H1 (cell line): Measurements from ENCODE around the gene ASXL2. TPM values are rescaled to one million over a fixed set of nuclear protein-coding genes. Genes with fewer than 3 reads are reported as not detected.

ENCODE experiments used
- CTCF ChIA-PET: fragments of 300-600 bp; sonication (Branson Sonifier 250); formaldehyde crosslinking; loops from one replicate; lab custom pipeline; 2021; ENCODE audit not compliant: partially characterized antibody; lab: Charles Lee
- POLR2A ChIA-PET: fragments of 300-600 bp; sonication (Branson Sonifier 250); formaldehyde crosslinking; loops from one replicate; lab custom pipeline; 2021; ENCODE audit warnings: inconsistent platforms; ENCODE audit not compliant: partially characterized antibody; lab: Charles Lee
- DNase-seq, 2 experiments: peaks; one replicate each; pipeline versions ENCODE4 v3.0.0 to v3.0.0-alpha.2; 2010 to 2022; ENCODE audit warnings: low spot score in 2 of 2, low read depth in 1 of 2, mixed read lengths in 1 of 2
- FAIRE-seq: peaks from 2 replicates; lab custom pipeline; 2011; peaks lifted over from hg19 to GRCh38; lab: Jason Lieb, UNC
- H2AFZ ChIP-seq: 2 replicates; pipeline ENCODE4 v1.8.1; 2012; ENCODE audit warnings: low read length, inconsistent platforms
- H2AK5ac ChIP-seq: 2 replicates; pipeline ENCODE4 v1.6.1; 2013; ENCODE audit warnings: low read depth, low read length
- H2BK120ac ChIP-seq: replicated peaks from 2 replicates; pipeline ENCODE3; 2013; ENCODE audit warnings: low read depth, low read length, inconsistent platforms
- H2BK12ac ChIP-seq: 2 replicates; pipeline ENCODE4 v1.6.1; 2013; ENCODE audit warnings: low read depth, low read length
- H2BK15ac ChIP-seq: 2 replicates; pipeline ENCODE4 v1.6.1; 2013; ENCODE audit warnings: low read length
- H2BK20ac ChIP-seq: 2 replicates; pipeline ENCODE4 v1.6.1; 2013; ENCODE audit warnings: low read length
- H2BK5ac ChIP-seq: 2 replicates; pipeline ENCODE4 v1.6.1; 2013; ENCODE audit warnings: low read depth, low read length
- H3K14ac ChIP-seq: 2 replicates; pipeline ENCODE4 v1.6.1; 2013; ENCODE audit warnings: inconsistent platforms; ENCODE audit not compliant: insufficient read length
- H3K18ac ChIP-seq: 2 replicates; pipeline ENCODE4 v1.6.1; 2013; ENCODE audit warnings: low read length; ENCODE audit errors: extremely low read depth
- H3K23ac ChIP-seq: 2 replicates; pipeline ENCODE4 v1.6.1; 2013; ENCODE audit warnings: inconsistent platforms; ENCODE audit not compliant: insufficient read length
- H3K23me2 ChIP-seq: 2 replicates; pipeline ENCODE4 v1.6.1; 2013; ENCODE audit warnings: low read depth, low read length
- H3K27ac ChIP-seq: 2 replicates; pipeline ENCODE4 v1.6.1; 2011; ENCODE audit warnings: low read depth, low read length, inconsistent platforms
- H3K27me3 ChIP-seq, 4 experiments: replicated peaks in 1 of 4; 1 replicate in 1 of 4; 2 replicates in 3 of 4; pipeline versions ENCODE4 v1.6.1 to v1.8.1; 2011 to 2013; ENCODE audit warnings: low read length in 3 of 4, mild to moderate bottlenecking in 3 of 4, inconsistent platforms in 2 of 4, mixed read lengths in 2 of 4, moderate library complexity in 1 of 4; ENCODE audit not compliant: control insufficient read depth in 3 of 4, insufficient read depth in 3 of 4; ENCODE audit errors: extremely low read depth in 1 of 4
- H3K36me3 ChIP-seq, 4 experiments: 2 replicates each; pipeline versions ENCODE4 v1.6.1 to v1.8.1; 2011 to 2013; ENCODE audit warnings: mild to moderate bottlenecking in 4 of 4, low read length in 3 of 4, moderate library complexity in 2 of 4, control low read depth in 1 of 4, inconsistent platforms in 1 of 4; ENCODE audit not compliant: insufficient read depth in 4 of 4, control insufficient read depth in 2 of 4
- H3K4ac ChIP-seq: replicated peaks from 2 replicates; pipeline ENCODE3; 2013; ENCODE audit warnings: low read length, low read depth, mixed read lengths, inconsistent platforms; ENCODE audit not compliant: insufficient read length
- H3K4me1 ChIP-seq, 4 experiments: replicated peaks in 1 of 4; 1 replicate in 1 of 4; 2 replicates in 3 of 4; pipeline versions ENCODE4 v1.6.1 to v1.8.1; 2011 to 2013; ENCODE audit warnings: low read length in 3 of 4, inconsistent platforms in 2 of 4, mixed read lengths in 1 of 4; ENCODE audit not compliant: insufficient read depth in 4 of 4, control insufficient read depth in 3 of 4
- H3K4me2 ChIP-seq, 2 experiments: 2 replicates each; pipeline versions ENCODE4 v1.6.1 to v1.8.1; 2011 to 2013; ENCODE audit warnings: low read depth in 2 of 2, low read length in 2 of 2, control low read depth in 1 of 2, inconsistent platforms in 1 of 2, mild to moderate bottlenecking in 1 of 2; ENCODE audit not compliant: insufficient read depth in 1 of 2
- H3K4me3 ChIP-seq, 4 experiments: fragments of 200-600, 300-600 bp in 1 of 4; sonication (generic), shearing (Covaris generic), sonication (Bioruptor Twin) in 1 of 4; 2 replicates each; pipeline versions ENCODE4 v1.5.1 to v1.8.1; 2011 to 2016; ENCODE audit warnings: low read length in 4 of 4, low read depth in 3 of 4, control low read depth in 2 of 4, inconsistent platforms in 2 of 4, mild to moderate bottlenecking in 2 of 4, mixed read lengths in 1 of 4, moderate library complexity in 1 of 4; ENCODE audit not compliant: insufficient read depth in 2 of 4; ENCODE audit errors: extremely low read depth in 1 of 4
- H3K56ac ChIP-seq: replicated peaks from 2 replicates; pipeline ENCODE3; 2013; ENCODE audit warnings: low read depth, mild to moderate bottlenecking, mixed read lengths, low read length, inconsistent platforms; ENCODE audit not compliant: insufficient read length
- H3K79me1 ChIP-seq: 2 replicates; pipeline ENCODE4 v1.6.1; 2013; ENCODE audit warnings: low read depth, low read length, control low read depth
- H3K79me2 ChIP-seq, 2 experiments: 2 replicates each; pipeline versions ENCODE4 v1.6.1 to v1.8.1; 2012 to 2013; ENCODE audit warnings: low read length in 2 of 2, mild to moderate bottlenecking in 2 of 2, inconsistent platforms in 1 of 2; ENCODE audit not compliant: insufficient read depth in 2 of 2, control insufficient read depth in 1 of 2
- H3K9ac ChIP-seq, 4 experiments: replicated peaks in 1 of 4; 1 replicate in 1 of 4; 2 replicates in 3 of 4; pipeline versions ENCODE4 v1.6.1 to v1.8.1; 2011 to 2013; ENCODE audit warnings: low read depth in 3 of 4, low read length in 3 of 4, control low read depth in 2 of 4, mild to moderate bottlenecking in 2 of 4, moderate library complexity in 2 of 4, inconsistent platforms in 1 of 4; ENCODE audit errors: extremely low read depth in 1 of 4
- H3K9me3 ChIP-seq, 2 experiments: 2 replicates each; pipeline versions ENCODE4 v1.6.1 to v1.8.1; 2012 to 2013; ENCODE audit warnings: mild to moderate bottlenecking in 2 of 2, moderate library complexity in 2 of 2, control low read depth in 1 of 2, inconsistent platforms in 1 of 2, low read depth in 1 of 2, low read length in 1 of 2, mixed read lengths in 1 of 2; ENCODE audit not compliant: insufficient read depth in 2 of 2
- H4K20me1 ChIP-seq, 2 experiments: replicated peaks in 1 of 2; 2 replicates each; pipeline versions ENCODE3 to v1.8.1; 2011 to 2013; ENCODE audit warnings: inconsistent platforms in 2 of 2, low read length in 2 of 2, mild to moderate bottlenecking in 1 of 2; ENCODE audit not compliant: insufficient read depth in 2 of 2, control insufficient read depth in 1 of 2
- H4K5ac ChIP-seq: 2 replicates; pipeline ENCODE4 v1.6.1; 2013; ENCODE audit warnings: low read length, low read depth, mixed read lengths, inconsistent platforms; ENCODE audit not compliant: insufficient read length
- H4K8ac ChIP-seq: 2 replicates; pipeline ENCODE4 v1.8.0; 2013; ENCODE audit warnings: mild to moderate bottlenecking, moderate library complexity, low read length, inconsistent platforms; ENCODE audit not compliant: insufficient read depth; ENCODE audit errors: extremely low read depth
- H4K91ac ChIP-seq: replicated peaks from 2 replicates; pipeline ENCODE3; 2013; ENCODE audit warnings: low read length, mixed read lengths, inconsistent platforms; ENCODE audit not compliant: insufficient read length
- BCL11A ChIP-seq, 2 experiments: IDR thresholded peaks; one replicate each; pipeline ENCODE4 v1.6.1; 2011; ENCODE audit warnings: low read depth in 2 of 2, low read length in 2 of 2, mild to moderate bottlenecking in 2 of 2
- E2F6 ChIP-seq: IDR thresholded peaks from 2 replicates; pipeline ENCODE4 v1.6.1; 2012; ENCODE audit warnings: inconsistent platforms
- HDAC2 ChIP-seq, 2 experiments: fragments of 300-600 bp in 1 of 2; sonication (generic) in 1 of 2; IDR thresholded peaks; 2 replicates each; pipeline ENCODE4 v1.6.1; 2011 to 2012; ENCODE audit warnings: low read depth in 2 of 2, low read length in 2 of 2, mild to moderate bottlenecking in 2 of 2, moderate library complexity in 2 of 2, borderline replicate concordance in 1 of 2, inconsistent platforms in 1 of 2
- KDM1A ChIP-seq: fragments of 200-600, 300-600 bp; sonication (generic); IDR thresholded peaks from 2 replicates; pipeline ENCODE4 v1.7.1; 2016; ENCODE audit warnings: mild to moderate bottlenecking, low read length, borderline replicate concordance
- MAFK ChIP-seq: IDR thresholded peaks from 2 replicates; pipeline ENCODE4 v1.6.1; 2012; ENCODE audit warnings: low read depth, mild to moderate bottlenecking, improper control_type of control experiment, low read length
- RAD21 ChIP-seq, 2 experiments: IDR thresholded peaks in 1 of 2; conservative IDR thresholded peaks in 1 of 2; 2 replicates each; pipeline ENCODE4 v1.6.1; 2011; ENCODE audit warnings: low read depth in 2 of 2, low read length in 2 of 2, improper control_type of control experiment in 1 of 2, inconsistent platforms in 1 of 2, mild to moderate bottlenecking in 1 of 2, moderate library complexity in 1 of 2
- RBBP5 ChIP-seq: IDR thresholded peaks from 2 replicates; pipeline ENCODE4 v1.7.1; 2012; ENCODE audit warnings: low read depth, mild to moderate bottlenecking, inconsistent platforms, low read length, moderate library complexity, borderline replicate concordance
- SAP30 ChIP-seq: fragments of 300-600 bp; sonication (generic); IDR thresholded peaks from 2 replicates; pipeline ENCODE4 v1.7.1; 2012; ENCODE audit warnings: low read length, moderate library complexity, mild to moderate bottlenecking, inconsistent platforms; ENCODE audit not compliant: insufficient read depth, insufficient replicate concordance
- SIRT6 ChIP-seq: IDR thresholded peaks from one replicate; pipeline ENCODE4 v1.7.1; 2012; ENCODE audit warnings: low read length, inconsistent platforms
- SRF ChIP-seq: IDR thresholded peaks from 2 replicates; pipeline ENCODE4 v1.6.1; 2011; ENCODE audit warnings: mild to moderate bottlenecking, low read depth, low read length, moderate library complexity
- TAF1 ChIP-seq: IDR thresholded peaks from 2 replicates; pipeline ENCODE4 v1.6.1; 2011; ENCODE audit warnings: mild to moderate bottlenecking, low read depth, low read length
- TBP ChIP-seq: IDR thresholded peaks from 2 replicates; pipeline ENCODE4 v1.6.1; 2011; ENCODE audit warnings: low read depth, low read length, improper control_type of control experiment
- WGBS, 2 experiments: shearing (Covaris generic) in 1 of 2; methylation state at CpG; one replicate each; pipeline versions ENCODE4 v1.1.6 to v1.1.7; 2013 to 2015; ENCODE audit warnings: low lambda C conversion rate in 2 of 2, mixed read lengths in 2 of 2, inconsistent platforms in 1 of 2, low coverage in 1 of 2, missing lambda C conversion rate in 1 of 2; ENCODE audit not compliant: insufficient replicate concordance in 2 of 2, insufficient coverage in 1 of 2, insufficient read length in 1 of 2; ENCODE audit errors: extremely low coverage in 1 of 2, missing lambda C conversion rate in 1 of 2; 5-methylcytosine and 5-hydroxymethylcytosine counted together
- polyA plus RNA-seq, 7 experiments: library from polyadenylated mRNA; depleted of rRNA in 3 of 7; stranded (reverse) in 5 of 7; unstranded in 2 of 7; fragments of >200 nt in 5 of 7; fragments of 200-250 nt in 2 of 7; gene quantifications; 1 replicate in 5 of 7; 2 replicates in 1 of 7; 4 replicates in 1 of 7; pipeline versions ENCODE4 v1.2.1 to v1.2.3, GENCODE V29; 2011 to 2013; ENCODE audit warnings: missing spikeins in 2 of 7, mixed read lengths in 2 of 7
- total RNA-seq: library from RNA; stranded (reverse); fragmentation: NEBNext Ultra II Directional; extraction: Animal tissue kit (Norgen Biotek cat#: 25700); gene quantifications from 2 replicates; pipeline ENCODE4 v1.2.1, GENCODE V29; 2021

The ASXL2 gene
- total and polyA plus RNA-seq, 2 of the 8 experiments (the other 6 are each of a cell fraction or from before 2014, with no cell fraction given): 7.2 to 41.3 TPM

GRCh38 chr2:25838152-25838756 lies 40.0 kb downstream of the ASXL2 start:
- Histone ChIP-seq H3K23me2 (no peaks in the 10 kb centered on the region), H4K8ac (no peak overlapping the region), H2BK12ac (no peak overlapping the region), H2AFZ (no peak overlapping the region), H2BK15ac (no peak overlapping the region), H3K27me3 (no peaks in the 10 kb centered on the region), H3K36me3 (peaks cover 0 to 1% (median 0%) of the 10 kb centered on the region in 4 experiments; a peak in 3 of 8 replicates), H3K4ac (no peak overlapping the region), H4K91ac (no peak overlapping the region), H3K4me3 (no peak overlapping the region), H3K27ac (no peak overlapping the region), H3K9me3 (no peaks in the 10 kb centered on the region), H3K56ac (no peak overlapping the region), H3K79me1 (no peaks in the 10 kb centered on the region), H2BK120ac (no peak overlapping the region), H3K14ac (no peak overlapping the region), H3K4me1 (no peaks in the 10 kb centered on the region), H2BK5ac (no peak overlapping the region), H3K4me2 (no peak overlapping the region), H4K20me1 (no peaks in the 10 kb centered on the region), H2BK20ac (no peak overlapping the region), H3K23ac (no peak overlapping the region), H3K18ac (no peak overlapping the region), H4K5ac (no peak overlapping the region), H2AK5ac (no peak overlapping the region), H3K79me2 (no peaks in the 10 kb centered on the region; a peak in 1 of 4 replicates), H3K9ac (no peak overlapping the region)
- WGBS, 2 experiments: 92% methylated on average over 2 of the region's 2 CpGs; no CpG with 5 or more reads in 1 of the 2 experiments
- no peak for FAIRE-seq
- CTCF ChIA-PET: interaction anchor here (0.5 to 11.9 kb wide), 4 partner anchors 8 to 1210 kb away, joined by 3 to 85 read pairs (median 6); no protein-coding TSS in a partner anchor
- no peak for DNase-seq
- POLR2A ChIA-PET: interaction anchor here (1.4 kb wide), 1 partner anchor 10 kb away, joined by 3 read pairs; no protein-coding TSS in a partner anchor
- TF ChIP-seq BCL11A (IDR thresholded peaks at IDR 0.05; ENCODE audit: low read depth in 2 of 2, low read length in 2 of 2) (no peak), MAFK (no peak), SAP30 (no peak), SRF (no peak), E2F6 (no peak), SIRT6 (no peak), HDAC2 (IDR thresholded peaks at IDR 0.05; ENCODE audit: borderline replicate concordance in 1 of 2, low read depth in 2 of 2, low read length in 2 of 2) (no peak), RBBP5 (no peak), TBP (no peak), RAD21 (IDR thresholded peaks at IDR 0.05 in 1 of 2, conservative IDR thresholded peaks at IDR 0.05 in 1 of 2; ENCODE audit: low read depth in 2 of 2, low read length in 2 of 2) (no peak), TAF1 (no peak), KDM1A (no peak)
